GM21619 (cell line): ENCODE data around the gene OR2L8.

Source experiments
- ATAC-seq: cut with Tn5 transposase; IDR thresholded peaks from one replicate; pipeline ENCODE4 v1.9.1; 2021; ENCODE audit not compliant: unreplicated experiment

The OR2L8 gene, protein sequence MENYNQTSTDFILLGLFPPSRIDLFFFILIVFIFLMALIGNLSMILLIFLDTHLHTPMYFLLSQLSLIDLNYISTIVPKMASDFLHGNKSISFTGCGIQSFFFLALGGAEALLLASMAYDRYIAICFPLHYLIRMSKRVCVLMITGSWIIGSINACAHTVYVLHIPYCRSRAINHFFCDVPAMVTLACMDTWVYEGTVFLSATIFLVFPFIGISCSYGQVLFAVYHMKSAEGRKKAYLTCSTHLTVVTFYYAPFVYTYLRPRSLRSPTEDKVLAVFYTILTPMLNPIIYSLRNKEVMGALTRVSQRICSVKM

DNA sequence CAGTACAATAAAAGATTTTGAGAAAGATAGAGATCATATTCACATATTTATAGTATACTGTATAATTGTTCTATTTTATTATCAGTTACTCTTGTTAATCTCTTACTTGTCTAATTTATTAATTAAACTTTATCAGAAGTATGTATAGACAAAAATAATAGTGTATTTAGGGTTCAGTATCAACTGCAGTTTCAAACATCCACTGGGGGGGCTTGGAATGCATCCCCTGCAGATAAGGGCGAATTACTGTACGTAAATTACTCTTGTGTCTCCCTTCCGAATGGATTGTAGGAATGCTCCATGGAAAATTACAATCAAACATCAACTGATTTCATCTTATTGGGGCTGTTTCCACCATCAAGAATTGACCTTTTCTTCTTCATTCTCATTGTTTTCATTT lies at the start of gene OR2L8:
TSS of gene OR2L8 (plus strand) at position 301 of the 400 bp plus-strand sequence. CDS start at position 301, 0 bp downstream.
- ATAC-seq, result no peak

DNA sequence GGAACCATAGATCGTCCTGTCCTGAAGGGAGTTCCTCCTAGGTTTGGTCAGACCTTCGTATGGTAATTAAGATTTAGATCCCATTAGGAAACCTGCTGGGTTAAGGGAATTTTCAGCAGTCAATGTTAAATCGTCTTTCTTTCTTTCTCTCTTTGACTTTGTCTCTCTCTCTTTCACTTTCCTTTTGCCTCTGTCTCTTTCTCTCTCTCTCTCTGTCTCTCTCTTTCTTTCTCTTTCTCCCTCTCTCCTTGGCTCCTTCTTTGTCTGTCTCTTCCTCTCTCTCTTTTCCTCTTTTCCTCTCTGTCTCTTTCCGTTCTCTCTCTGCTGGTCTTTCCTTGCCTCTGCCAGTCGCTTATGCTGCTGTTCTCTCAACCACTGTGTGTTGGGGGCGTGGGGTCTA lies 44.5 kb upstream of the OR2L8 start:
- ATAC-seq, result no peak

DNA sequence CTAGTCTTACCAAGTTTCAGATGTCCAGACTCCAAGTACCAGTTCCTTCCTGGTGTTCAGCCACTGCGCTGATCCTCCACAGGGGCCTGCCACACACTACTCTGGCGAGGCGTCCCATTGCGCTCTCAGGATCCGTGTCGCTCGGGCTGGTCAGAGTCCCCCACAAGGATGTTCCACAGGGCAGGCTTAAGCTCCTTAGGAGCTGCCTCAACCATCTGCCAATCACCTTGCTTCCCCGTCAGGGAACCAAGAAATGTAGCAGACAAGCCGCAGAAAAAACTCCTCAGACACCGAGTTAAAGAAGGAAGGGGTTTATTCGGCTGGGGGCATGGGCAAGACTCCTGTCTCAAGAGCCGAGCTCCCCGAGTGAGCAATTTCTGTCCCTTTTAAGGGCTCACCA lies 43.5 kb upstream of the OR2L8 start:
- ATAC-seq, result no peak

DNA sequence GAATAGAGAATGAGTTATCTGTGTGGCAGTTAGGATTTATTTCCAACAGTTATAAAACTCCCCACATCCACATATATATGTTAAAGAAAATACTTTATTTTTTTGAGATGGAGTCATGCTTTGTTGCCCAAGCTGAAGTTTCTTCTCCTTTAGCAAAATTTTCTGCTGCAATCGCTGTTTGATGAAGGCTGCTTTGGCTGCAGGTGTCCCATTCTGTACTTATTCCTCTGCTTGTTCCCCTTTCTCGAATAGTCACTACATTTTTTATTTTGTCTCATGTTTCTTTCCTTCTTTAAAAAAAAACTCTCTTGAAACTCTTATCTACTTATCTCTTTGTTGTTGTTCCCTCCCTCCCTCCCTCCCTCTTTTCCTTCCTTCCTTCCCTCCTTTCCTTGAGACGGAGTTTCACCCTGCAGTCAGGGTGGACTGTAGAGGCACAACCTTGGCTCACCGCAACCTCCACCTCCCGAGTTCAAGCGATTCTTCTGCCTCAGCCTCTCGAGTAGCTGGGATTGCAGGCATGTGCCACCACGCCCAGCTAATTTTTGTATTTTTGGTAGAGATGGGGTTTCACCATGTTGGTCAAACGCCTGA lies 42.7 kb upstream of the OR2L8 start:
- no peak for ATAC-seq

DNA sequence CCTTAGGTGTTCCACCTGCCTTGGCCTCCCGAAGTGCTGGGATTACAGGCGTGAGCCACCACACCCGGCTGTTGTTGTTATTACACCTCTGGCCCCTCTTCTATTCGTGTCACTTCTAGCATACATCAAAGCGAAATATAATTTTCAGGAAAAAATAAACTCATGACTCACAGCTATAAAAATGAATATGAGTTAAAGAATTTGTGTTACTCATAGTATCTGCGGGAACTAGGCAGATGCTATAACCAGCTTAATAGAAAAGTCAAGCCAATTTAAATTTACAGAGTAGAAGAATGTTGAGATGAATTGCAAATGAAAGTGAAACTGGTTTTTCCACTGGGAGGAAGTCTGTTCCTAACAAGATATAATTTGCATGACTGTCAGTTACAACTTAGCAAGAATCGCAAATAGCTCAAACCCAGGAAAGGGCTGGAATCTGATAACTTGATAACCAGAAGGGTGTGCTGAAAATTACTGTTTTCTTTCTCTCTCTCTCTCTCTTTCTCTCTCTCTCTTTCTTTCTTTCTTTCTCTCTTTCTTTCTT lies 42.1 kb upstream of the OR2L8 start:
- ATAC-seq, result no peak

DNA sequence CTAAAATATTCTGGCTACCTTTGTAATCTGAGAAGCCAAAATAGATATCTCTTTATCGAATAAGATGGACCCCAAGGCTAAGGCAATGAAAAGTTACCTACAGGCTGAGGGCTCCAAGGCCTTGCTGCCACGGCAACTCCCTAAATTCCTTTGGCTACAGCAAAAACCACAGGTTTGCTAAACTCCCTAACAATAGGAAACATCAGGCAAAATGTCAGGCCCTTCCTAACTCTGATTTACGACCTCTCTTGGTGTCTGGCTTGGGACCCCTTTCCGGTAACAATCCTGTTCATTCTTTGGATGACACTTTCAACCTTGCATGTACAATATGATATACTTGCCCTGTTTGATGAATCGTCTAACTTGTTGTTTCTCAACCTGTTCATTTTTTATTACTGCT lies 39.9 kb upstream of the OR2L8 start:
- ATAC-seq, result no peak

DNA sequence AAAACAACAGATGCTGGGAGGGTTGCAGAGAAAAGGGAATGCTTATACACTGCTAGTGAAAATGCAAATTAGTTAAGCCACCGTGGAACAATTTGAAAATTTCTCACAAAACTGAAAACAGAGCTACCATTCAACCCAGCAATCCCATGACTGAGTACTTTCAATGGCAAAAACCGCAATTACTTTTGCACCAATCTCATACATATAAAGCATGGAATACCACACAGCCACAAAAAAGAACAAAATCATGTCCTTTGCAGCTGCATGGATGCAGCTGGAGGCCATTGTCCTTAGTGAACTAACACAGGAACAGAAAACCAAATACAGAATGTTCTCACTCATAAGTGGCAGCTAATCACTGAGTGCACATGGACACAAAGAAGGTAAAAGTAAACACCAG lies 34.9 kb upstream of the OR2L8 start:
- no peak for ATAC-seq

DNA sequence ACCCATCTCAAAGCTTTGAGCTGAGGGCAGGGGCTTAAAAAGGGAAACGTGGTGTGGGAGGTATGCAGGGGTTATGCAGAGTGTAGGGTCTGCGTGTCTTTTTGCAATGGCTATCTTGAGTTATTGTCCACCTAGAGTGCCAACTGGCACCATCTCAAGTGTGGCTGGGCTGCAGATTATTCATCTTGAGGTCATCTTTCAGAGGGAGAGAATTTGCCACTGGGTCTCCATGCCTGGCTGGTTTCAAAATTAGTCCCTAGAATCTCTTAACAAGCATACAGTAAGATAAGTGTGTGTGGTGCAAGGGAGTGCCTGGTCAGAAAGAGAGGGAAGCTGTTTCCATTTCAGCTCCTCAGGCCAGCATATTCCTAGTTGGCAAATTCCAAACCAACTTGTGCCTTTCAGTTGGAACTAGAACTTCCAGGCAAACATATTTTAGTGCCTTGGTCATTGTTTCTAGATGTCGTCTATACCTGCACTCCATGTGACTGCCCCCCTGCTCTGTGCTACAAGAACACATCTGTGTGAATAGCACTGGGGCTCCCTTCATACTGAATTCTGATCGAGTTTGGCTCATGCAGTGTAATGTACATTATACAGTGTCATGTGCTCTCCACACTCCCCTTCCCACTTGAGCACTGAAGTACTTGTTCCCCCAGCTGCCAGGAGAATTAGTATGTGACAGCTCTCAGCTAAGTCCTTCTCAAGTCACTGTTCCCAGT lies 33.6 kb upstream of the OR2L8 start:
- ATAC-seq, result no peak

DNA sequence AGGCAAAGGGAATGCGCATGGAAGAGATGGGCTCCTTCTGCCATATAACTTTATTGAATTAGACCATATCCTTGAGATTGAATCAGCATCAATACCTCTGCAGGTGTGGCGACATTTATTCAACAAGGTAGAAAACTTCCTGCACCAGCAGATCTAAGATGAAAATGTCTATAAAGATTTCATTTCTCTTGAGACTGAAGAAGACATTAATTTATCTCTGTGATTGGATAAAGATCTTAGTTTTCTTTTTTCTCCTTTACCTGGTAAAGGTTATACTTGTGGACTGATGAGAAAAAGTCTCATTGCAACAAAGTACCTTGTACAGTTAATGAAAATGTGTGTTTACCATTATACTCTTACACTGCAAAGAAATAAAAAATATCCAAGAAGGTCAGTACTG lies 28.7 kb upstream of the OR2L8 start, which contains the start of gene OR2T8:
TSS of gene OR2T8 (plus strand) at position 301 of the 400 bp plus-strand sequence. CDS start 766 bp downstream, outside the sequence.
- ATAC-seq, result no peak

DNA sequence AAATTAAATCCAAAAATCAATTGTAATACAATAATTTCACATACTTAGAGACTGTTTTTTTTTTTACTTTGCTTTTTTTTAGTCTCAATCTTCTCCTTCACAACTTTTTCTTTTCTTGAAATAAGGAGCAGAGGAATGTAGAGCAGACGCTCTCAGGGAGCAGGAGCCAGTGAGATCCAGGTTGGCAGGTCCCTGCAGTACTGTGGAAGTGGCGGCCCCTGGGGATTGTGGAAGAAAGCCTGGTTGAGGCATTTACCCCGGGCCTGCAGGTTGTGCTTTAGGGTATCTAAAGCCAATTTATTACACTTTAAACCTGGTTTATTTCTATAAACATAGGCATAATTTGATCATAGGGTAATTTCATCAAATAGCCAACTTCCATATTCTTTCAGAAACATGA lies 24.7 kb upstream of the OR2L8 start:
- ATAC-seq, result no peak

DNA sequence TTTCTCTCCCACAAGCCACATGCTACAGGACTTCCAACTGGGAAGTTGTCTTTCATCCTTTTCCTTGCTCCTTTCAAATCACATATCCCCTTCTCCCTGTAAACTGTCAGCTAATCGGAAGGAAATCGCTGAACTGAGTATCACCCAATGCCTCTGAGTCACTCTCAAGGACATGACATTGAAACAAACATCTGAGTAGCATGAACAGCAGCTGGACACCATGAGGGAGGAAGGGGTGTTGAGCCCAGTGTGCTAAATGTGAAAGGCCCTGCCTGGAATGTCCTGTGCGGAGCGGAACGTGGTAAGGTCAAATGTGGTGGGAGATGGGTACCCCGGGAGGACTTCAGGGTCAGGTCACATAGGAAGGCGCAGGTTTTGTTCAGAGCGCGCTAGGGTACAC lies 23.8 kb upstream of the OR2L8 start, which contains the start of gene OR2AJ1:
TSS of gene OR2AJ1 (plus strand) at position 22 of the 400 bp plus-strand sequence. CDS start 8,880 bp downstream, outside the sequence.
- ATAC-seq, result no peak

DNA sequence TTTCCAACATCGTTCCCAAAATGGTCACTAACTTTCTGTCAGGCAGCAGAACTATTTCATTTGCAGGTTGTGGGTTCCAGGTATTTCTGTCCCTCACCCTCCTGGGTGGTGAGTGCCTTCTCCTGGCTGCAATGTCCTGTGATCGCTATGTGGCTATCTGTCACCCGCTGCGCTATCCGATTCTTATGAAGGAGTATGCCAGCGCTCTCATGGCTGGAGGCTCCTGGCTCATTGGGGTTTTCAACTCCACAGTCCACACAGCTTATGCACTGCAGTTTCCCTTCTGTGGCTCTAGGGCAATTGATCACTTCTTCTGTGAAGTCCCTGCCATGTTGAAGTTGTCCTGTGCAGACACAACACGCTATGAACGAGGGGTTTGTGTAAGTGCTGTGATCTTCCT lies 14.7 kb upstream of the OR2L8 start:
- ATAC-seq, result no peak

DNA sequence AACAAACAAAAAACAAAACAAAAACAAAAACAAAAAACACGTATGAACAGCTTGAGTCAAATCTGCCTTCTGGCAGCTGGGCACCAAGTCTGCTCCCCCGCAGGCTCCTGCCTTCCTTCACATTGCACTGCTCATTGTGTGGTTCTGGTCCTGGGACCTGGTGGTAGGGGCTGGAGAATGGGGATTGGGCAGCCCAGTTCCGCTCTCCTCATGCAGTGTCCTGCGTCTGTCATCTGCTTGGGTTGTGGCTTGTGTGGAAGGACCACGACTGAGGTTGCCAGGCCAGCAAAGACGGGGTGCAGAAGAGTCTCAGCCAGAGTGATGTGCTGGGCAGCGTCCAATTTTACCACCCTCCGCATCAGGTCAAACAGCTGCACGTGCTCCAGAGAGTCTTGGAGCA lies 12.9 kb upstream of the OR2L8 start:
- no peak for ATAC-seq

DNA sequence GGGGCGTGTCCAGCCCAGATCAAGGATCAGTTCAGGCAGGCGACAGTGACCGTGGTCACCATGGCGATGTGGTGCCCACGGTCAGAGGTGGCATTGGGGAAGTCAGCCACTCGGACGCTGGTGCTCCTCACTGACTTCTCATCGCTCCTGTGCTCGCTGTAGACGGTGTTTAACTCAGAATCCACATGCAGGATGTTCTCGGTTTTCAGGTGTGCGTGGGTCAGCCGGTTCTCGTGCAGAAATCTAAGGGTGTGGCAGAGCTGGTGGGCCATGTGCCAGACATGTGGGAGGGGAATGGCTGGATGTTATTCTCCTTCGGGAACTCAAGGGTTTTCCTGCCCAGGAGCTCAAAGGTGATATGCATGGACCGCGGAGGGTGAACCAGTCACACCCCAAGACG lies 12.2 kb upstream of the OR2L8 start:
- ATAC-seq, result no peak

DNA sequence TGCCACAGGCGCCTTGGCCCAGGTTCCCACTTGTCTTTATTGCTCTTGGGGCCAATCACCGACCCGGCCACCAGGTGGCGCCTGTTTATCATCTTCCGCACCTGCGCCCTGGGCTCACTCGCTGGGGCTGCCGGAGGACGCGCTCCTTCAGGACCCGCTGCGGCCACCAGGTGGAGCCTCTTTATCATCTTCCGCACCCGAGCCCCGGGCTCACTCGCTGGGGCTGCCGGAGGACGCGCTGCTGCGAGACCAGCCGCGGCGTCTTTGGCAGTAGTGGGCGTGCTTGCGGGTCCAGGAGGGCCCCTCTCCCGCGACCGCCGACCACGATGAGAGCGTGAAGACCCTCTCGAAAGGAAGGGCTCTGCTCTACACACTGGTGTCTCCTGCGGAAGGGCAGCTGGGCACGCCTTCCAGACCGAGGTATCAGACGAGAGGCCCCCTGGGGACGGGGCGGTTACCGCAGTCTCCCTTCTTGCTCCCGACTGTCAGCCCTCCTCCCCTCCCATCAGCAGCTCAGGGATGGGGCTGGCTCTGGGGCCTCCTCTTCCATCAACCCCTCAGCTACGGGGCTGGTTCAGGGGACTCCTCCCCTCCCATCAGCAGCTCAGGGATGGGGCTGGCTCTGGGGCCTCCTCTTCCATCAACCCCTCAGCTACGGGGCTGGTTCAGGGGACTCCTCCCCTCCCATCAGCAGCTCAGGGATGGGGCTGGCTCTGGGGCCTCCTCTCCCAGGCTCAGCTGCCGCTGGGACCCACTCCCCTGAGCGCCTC lies 11.5 kb upstream of the OR2L8 start:
- peak; percentile 99 for ATAC-seq

DNA sequence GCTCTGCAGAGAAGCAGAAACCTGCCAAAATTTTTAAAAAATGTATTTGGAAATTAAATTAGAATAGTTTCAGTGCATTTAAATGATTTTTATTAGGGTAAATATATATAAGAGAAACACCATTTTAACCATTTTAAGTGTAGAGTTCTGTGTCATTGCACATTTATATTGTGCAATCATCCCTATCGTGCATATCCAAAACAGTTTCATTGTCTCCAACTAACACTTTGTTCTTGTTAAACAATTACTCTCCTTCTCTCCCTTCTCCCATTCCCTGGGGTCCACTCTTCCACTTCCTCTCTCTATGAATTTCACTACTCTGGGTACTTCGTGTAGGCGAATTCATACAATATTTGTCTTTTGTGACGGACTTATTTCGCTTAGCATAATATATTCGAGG lies 6.0 kb upstream of the OR2L8 start:
- no peak for ATAC-seq

DNA sequence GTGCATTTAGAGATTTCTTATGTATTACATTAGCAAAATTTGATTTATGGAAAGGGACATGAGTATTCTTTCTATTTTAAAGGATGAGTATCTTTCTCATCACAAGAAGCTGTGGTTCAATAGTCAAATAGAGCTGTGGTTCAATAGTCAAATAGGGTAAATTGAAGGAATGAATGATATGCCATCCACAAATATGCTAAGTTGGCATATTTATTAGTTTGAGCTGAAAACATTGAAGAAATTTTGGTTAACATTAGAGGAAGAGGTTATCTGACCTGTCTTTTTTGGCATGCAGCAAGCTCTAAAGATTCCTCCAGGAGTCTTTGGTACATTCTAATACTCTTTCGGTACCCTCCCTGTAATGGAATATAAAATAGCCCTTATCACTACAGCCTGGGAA lies 4.8 kb downstream of the OR2L8 start:
- ATAC-seq, result no peak

DNA sequence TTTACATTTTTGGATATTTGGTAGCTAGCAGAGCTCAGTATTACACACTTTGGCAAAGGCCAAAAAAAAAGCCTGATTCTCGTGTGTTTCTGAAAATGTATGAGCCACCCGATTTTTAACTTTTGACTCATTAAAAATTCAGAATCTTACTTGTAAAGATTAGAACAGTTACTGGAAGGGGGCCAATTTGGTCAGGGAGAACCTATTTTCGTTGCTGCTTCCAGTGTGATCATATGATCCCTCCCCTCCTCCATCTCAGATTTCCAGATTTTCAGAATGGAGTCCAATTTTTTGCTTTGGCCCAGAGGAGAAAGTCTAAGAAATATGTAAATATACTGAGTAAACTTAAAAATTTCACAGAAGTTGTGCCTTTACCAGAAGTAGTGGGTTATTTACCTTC lies 13.1 kb downstream of the OR2L8 start:
- ATAC-seq, result no peak

DNA sequence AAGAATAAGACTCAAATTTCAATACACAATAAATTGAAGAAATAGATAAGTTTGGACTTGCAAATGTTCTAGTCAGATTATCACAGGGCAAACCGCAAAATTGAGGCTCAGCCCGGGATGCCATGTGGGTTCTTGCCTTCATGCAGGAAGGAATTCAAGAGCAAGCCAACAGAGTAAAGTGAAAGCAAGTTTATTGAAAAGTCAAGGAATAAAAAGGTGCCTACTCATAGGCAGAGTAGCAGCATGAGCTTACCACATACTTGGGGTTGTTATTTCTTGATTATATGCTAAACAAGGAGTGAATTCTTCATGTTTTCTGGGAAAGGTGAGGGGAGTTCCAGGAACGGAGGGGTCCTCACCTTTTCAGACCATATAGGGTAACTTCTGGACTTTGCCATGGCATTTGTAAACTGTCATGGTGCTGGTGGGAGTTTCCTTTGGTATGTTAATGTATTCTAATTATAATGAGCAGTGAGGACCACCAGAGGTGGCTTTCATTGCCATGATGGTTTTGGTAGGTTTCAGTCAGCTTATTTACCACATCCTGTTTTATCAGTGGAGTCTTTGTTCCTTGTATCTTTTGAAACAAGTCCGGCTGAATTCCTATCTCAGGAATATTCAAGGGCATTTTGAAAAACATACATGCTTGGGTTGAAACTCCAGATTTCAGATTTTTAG lies 14.4 kb downstream of the OR2L8 start:
- no peak for ATAC-seq

DNA sequence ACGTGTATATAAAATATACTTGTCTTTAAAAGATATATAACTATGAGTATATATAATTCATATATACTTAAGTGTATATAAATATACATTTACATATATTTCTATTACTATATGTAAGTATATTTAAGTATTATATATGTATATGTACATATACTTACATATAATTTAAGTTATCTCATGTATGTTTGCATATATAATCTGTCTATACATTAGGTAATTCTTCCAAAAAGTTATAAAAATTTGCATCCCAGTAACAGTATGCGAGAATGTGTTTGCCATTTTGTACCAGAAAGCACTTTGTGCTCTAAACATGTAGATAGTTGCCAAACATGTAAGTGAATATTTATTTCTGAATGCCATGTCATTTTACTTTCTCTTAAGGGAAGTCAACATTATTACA lies 16.3 kb downstream of the OR2L8 start, which contains the start of gene OR2AK2:
TSS of gene OR2AK2 (plus strand) at position 301 of the 400 bp plus-strand sequence. CDS start 144 bp downstream, outside the sequence.
- ATAC-seq, result no peak
